Smooth muscle cell (in vitro differentiated cells): ENCODE results near the gene NME2. TPM values are rescaled to one million over a fixed set of nuclear protein-coding genes. Genes with fewer than 3 reads are reported as not detected.
A peak's percentile ranks its signal among the peaks of the same experiment; 100 is the strongest.

Source experiments
- DNase-seq: peaks from one replicate; lab custom pipeline; 2025; ENCODE audit not compliant: unreplicated experiment; lab: John Stamatoyannopoulos, UW
- H2AFZ ChIP-seq: fragments of 200-600 bp; sonication (generic); 2 replicates; pipeline ENCODE4 v1.6.0; 2016; ENCODE audit warnings: antibody characterized with exemption, low read depth, mild to moderate bottlenecking
- H3F3A ChIP-seq: fragments of 200-600 bp; sonication (generic); 2 replicates; pipeline ENCODE4 v1.6.0; 2017; ENCODE audit warnings: antibody characterized with exemption, low read depth
- H3K27ac ChIP-seq: fragments of 200-600 bp; sonication (generic); 2 replicates; pipeline ENCODE4 v1.5.1; 2016; ENCODE audit warnings: low read depth, mild to moderate bottlenecking
- H3K27me3 ChIP-seq: fragments of 200-600 bp; sonication (generic); 2 replicates; pipeline ENCODE4 v1.6.1; 2016; ENCODE audit warnings: low read depth, mild to moderate bottlenecking
- H3K36me3 ChIP-seq: fragments of 200-600 bp; sonication (generic); 2 replicates; pipeline ENCODE4 v1.5.1; 2016; ENCODE audit warnings: low read depth
- H3K4me1 ChIP-seq: fragments of 200-600 bp; sonication (generic); 2 replicates; pipeline ENCODE4 v1.5.1; 2016; ENCODE audit warnings: low read depth
- H3K4me2 ChIP-seq: fragments of 200-600 bp; sonication (generic); 2 replicates; pipeline ENCODE4 v1.6.0; 2016; ENCODE audit warnings: mild to moderate bottlenecking
- H3K4me3 ChIP-seq: fragments of 200-600 bp; sonication (generic); 2 replicates; pipeline ENCODE4 v1.5.1; 2016; ENCODE audit warnings: mild to moderate bottlenecking
- H3K79me2 ChIP-seq: fragments of 200-600 bp; sonication (generic); 2 replicates; pipeline ENCODE4 v1.6.0; 2016; ENCODE audit warnings: low read depth, mild to moderate bottlenecking
- H3K9ac ChIP-seq: fragments of 200-600 bp; sonication (generic); 2 replicates; pipeline ENCODE4 v1.6.0; 2016; ENCODE audit warnings: low read depth
- H3K9me3 ChIP-seq: fragments of 200-600 bp; sonication (generic); replicated peaks from 2 replicates; pipeline ENCODE4 v1.5.1; 2016; ENCODE audit warnings: low read depth
- H4K20me1 ChIP-seq: fragments of 200-600 bp; sonication (generic); 2 replicates; pipeline ENCODE4 v1.6.0; 2016; ENCODE audit warnings: low read depth
- WGBS: methylation state at CpG from one replicate; pipeline ENCODE4 v1.1.7; 2016; ENCODE audit warnings: low lambda C conversion rate; 5-methylcytosine and 5-hydroxymethylcytosine counted together
- polyA plus RNA-seq: library from polyadenylated mRNA; unstranded; fragments of >200 nt; fragmentation: Nextera tagmentation; extraction: Ambion mirVana; gene quantifications from 2 replicates; pipeline ENCODE4 v1.2.1, GENCODE V29; 2016
- total RNA-seq: library from RNA; depleted of rRNA; stranded (reverse); fragments of >200 nt; gene quantifications from 2 replicates; pipeline ENCODE4 v1.2.3, GENCODE V29; 2014
- TF ChIP-seq, protein P1 (sequence below): fragments of 200-600 bp; sonication (generic); IDR thresholded peaks from 2 replicates; pipeline ENCODE4 v1.5.1; 2017; ENCODE audit warnings: borderline replicate concordance, mild to moderate bottlenecking, antibody characterized with exemption; ENCODE audit not compliant: insufficient read depth, poor library complexity, severe bottlenecking

The NME2 gene
- total and polyA plus RNA-seq, 2 experiments from 2014 or later, result 496 to 675 TPM

DNA sequence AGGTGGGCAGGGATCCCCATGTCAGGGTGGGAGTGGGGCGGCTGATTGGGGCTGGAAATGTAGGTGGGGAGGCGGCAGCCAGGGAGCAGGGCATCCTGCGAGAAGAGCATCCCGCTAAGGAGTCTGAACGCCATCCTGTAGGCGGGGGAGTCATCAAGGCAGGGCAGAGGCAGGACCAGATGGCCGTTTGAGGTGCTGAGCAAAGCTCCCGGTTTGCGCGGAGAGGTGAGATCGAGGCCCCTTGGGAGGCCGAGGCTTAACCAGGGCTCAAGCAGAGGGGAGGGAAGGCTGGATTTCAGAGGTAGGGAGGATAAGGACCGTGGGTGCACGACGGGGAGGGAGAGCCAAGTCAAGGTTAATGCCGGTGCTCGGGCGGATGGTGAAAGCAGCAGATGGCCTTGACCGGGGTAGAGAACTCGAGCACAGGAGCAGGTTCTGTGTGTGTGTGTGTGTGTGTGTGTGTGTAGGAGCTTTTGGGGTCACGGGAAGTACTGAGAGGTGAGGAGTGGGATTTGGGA lies 472 bp upstream of the NME2 start:
- Histone ChIP-seq H3K4me2 (peak overlapping the region; percentile 96), H3K9ac (peak overlapping the region; percentile 86), H3K9me3 (no peaks in the 10 kb centered on the region), H3K36me3 (peaks cover 11% of the 10 kb centered on the region), H3K4me3 (peak overlapping the region; percentile 92), H2AFZ (peak overlapping the region; percentile 69), H3K27ac (peak overlapping the region; percentile 54), H3K4me1 (peaks cover 9% of the 10 kb centered on the region), H3K79me2 (peaks cover 16% of the 10 kb centered on the region), H4K20me1 (peaks cover 25% of the 10 kb centered on the region), H3F3A (peaks cover 10% of the 10 kb centered on the region), H3K27me3 (no peaks in the 10 kb centered on the region)
- WGBS, result 3% methylated on average over 21 of the region's 21 CpGs
- TF ChIP-seq, protein P1, sequence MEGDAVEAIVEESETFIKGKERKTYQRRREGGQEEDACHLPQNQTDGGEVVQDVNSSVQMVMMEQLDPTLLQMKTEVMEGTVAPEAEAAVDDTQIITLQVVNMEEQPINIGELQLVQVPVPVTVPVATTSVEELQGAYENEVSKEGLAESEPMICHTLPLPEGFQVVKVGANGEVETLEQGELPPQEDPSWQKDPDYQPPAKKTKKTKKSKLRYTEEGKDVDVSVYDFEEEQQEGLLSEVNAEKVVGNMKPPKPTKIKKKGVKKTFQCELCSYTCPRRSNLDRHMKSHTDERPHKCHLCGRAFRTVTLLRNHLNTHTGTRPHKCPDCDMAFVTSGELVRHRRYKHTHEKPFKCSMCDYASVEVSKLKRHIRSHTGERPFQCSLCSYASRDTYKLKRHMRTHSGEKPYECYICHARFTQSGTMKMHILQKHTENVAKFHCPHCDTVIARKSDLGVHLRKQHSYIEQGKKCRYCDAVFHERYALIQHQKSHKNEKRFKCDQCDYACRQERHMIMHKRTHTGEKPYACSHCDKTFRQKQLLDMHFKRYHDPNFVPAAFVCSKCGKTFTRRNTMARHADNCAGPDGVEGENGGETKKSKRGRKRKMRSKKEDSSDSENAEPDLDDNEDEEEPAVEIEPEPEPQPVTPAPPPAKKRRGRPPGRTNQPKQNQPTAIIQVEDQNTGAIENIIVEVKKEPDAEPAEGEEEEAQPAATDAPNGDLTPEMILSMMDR, result no peak
- DNase-seq, result no peak

DNA sequence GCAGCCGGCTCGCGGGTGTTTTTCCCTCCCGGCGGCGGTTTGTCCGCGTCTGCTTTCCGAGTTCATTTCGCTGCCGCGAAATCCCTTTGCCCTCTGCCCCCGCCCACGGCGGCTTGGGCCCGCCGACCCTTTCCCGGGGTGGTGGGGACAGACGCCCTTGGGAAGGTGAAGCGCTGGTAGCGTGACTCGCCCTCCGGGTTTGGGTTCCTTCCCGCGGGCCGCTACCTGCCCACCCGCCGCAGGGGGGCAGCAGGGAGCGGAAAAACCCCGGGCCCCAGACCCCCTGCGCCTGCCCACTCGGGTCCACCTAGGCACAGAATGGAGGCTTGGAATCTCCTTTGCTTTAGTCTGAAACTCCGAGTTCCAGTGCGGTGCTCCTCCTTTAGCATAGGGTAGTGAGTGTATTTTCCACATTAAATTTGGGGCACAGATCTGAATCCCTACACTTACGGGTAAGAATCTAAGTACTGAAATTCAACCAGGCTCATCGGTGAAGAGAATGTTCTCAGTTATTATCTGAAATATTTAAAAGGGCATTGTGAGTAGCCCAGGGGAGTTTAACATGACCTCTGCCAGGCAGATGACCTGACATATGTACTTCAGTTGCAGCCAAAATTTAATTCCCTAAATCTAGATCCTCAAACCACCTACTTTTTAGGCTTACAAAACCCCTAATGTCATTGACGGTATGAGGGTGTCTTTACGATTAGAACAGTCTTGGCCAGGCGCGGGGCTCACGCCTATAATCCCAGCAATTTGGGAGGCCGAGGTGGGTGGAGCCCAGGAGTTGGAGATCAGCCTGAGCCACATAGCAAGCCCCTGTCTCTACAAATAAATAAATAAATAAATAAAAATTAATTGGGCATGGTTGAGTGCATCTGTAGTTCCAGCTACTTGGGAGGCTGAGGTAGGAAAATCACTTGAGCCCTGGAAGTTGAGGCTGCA lies 1.0 kb downstream of the NME2 start:
- Histone ChIP-seq H3K36me3 (peaks cover 10% of the 10 kb centered on the region), H3K4me1 (peaks cover 9% of the 10 kb centered on the region), H2AFZ (peak overlapping the region; percentile 82), H3K4me3 (peak overlapping the region; percentile 92), H3K27me3 (no peaks in the 10 kb centered on the region), H3F3A (peaks cover 10% of the 10 kb centered on the region), H3K9ac (peak overlapping the region; percentile 86), H3K79me2 (peaks cover 16% of the 10 kb centered on the region), H4K20me1 (peaks cover 28% of the 10 kb centered on the region), H3K9me3 (no peaks in the 10 kb centered on the region), H3K4me2 (peak overlapping the region; percentile 96), H3K27ac (peak overlapping the region; percentile 54)
- DNase-seq, result peak; percentile 43
- WGBS, result 11% methylated on average over 41 of the region's 42 CpGs
- TF ChIP-seq, protein P1, result peak; percentile 71

GRCh38 chr17:51169340-51169739 lies 3.1 kb downstream of the NME2 start:
- peaks cover 9% of the 10 kb centered on the region for H3K4me1 ChIP-seq
- H3K79me2 ChIP-seq, result peaks cover 16% of the 10 kb centered on the region
- H3F3A ChIP-seq, result peaks cover 10% of the 10 kb centered on the region
- TF ChIP-seq, protein P1, result no peak
- no peaks in the 10 kb centered on the region for H3K27me3 ChIP-seq
- H3K36me3 ChIP-seq, result peaks cover 10% of the 10 kb centered on the region
- no peaks in the 10 kb centered on the region for H3K9me3 ChIP-seq
- no peak for DNase-seq
- 63% methylated on average over 1 of the region's 1 CpG for WGBS
- H3K9ac ChIP-seq, result no peak overlapping the region
- H3K4me2 ChIP-seq, result no peak overlapping the region
- H3K27ac ChIP-seq, result no peak overlapping the region
- peaks cover 31% of the 10 kb centered on the region for H4K20me1 ChIP-seq
- no peak overlapping the region for H3K4me3 ChIP-seq
- no peak overlapping the region for H2AFZ ChIP-seq
